Measurements from ENCODE around the gene MAPT.
"Not testable (repeated sequence)": the region's sequence is repeated elsewhere in the genome, so short reads cannot be mapped to it uniquely, and the experiment has no call there.

The MAPT gene

GRCh38 chr17:45894022-45894784, at the start of gene MAPT:
Gene MAPT, plus strand, starts transcription at chr17:45894554. Its CDS starts 67,784 bp downstream, at chr17:45962338.
- peak; percentile 86 to 87 for DNase-seq

GRCh38 chr17:45844695-45845375, 49.5 kb upstream of the MAPT start, which contains the start of gene SPPL2C:
Gene SPPL2C, plus strand, starts transcription at chr17:45844881. Its CDS starts 26 bp downstream, at chr17:45844907.
- DNase-seq: no peak

- DNase-seq: no peak
These were observed 48.8 kb upstream of the MAPT start for GRCh38 chr17:45845376-45846185.

- DNase-seq: no peak
These were observed 48.1 kb upstream of the MAPT start for GRCh38 chr17:45846223-45846622.

GRCh38 chr17:45846646-45847045, 47.7 kb upstream of the MAPT start:
- DNase-seq: no peak

GRCh38 chr17:45847101-45847500, 47.3 kb upstream of the MAPT start:
- no peak for DNase-seq

GRCh38 chr17:45847747-45848146, 46.6 kb upstream of the MAPT start:
- DNase-seq: no peak

- no peak for DNase-seq
These were observed 45.9 kb upstream of the MAPT start for GRCh38 chr17:45848405-45848804.

- DNase-seq: no peak
These were observed 45.4 kb upstream of the MAPT start for GRCh38 chr17:45848868-45849535.

- no peak for DNase-seq
These were observed 44.8 kb upstream of the MAPT start for GRCh38 chr17:45849536-45849990.

- no peak for DNase-seq
These were observed 44.3 kb upstream of the MAPT start for GRCh38 chr17:45850011-45850410.

GRCh38 chr17:45850468-45850867, 43.9 kb upstream of the MAPT start:
- no peak for DNase-seq

GRCh38 chr17:45851022-45851421, 43.3 kb upstream of the MAPT start:
- DNase-seq: no peak

GRCh38 chr17:45851464-45851863, 42.9 kb upstream of the MAPT start:
- no peak for DNase-seq

- no peak for DNase-seq
These were observed 42.5 kb upstream of the MAPT start for GRCh38 chr17:45851873-45852272.

GRCh38 chr17:45852535-45853297, 41.6 kb upstream of the MAPT start:
- DNase-seq: peak; percentile 42 to 50

- DNase-seq: no peak
These were observed 40.1 kb upstream of the MAPT start for GRCh38 chr17:45854209-45854608.

- DNase-seq: no peak
These were observed 38.5 kb upstream of the MAPT start for GRCh38 chr17:45855691-45856336.

GRCh38 chr17:45857977-45858708, 36.2 kb upstream of the MAPT start:
- DNase-seq: no peak

- DNase-seq: no peak
These were observed 33.2 kb upstream of the MAPT start for GRCh38 chr17:45861165-45861564.

- DNase-seq: not testable (repeated sequence)
These were observed 32.2 kb upstream of the MAPT start for GRCh38 chr17:45862127-45862526.
